ENCODE data around the gene FBXL22.

FBXL22 gene

DNA sequence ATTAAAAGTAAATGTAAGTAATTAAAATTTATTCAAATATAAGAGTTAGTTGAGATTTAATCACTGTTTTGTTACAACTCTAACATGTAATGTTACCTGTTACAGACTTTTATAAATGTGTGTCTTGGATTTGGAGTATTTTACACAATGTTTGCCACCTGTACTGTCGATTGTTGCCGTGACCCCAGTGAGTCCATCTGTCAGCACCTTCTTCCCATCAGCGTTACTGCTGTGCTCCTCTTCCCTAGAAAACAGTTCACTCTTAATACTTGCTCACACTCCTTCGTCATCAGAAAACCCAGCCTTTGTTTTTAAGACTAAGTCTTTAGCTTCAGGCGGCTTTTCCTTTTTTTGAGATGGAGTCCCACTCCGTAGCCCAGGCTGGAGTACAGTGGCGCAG, 40.5 kb upstream of the FBXL22 start:
- TF ChIP-seq, protein P1, sequence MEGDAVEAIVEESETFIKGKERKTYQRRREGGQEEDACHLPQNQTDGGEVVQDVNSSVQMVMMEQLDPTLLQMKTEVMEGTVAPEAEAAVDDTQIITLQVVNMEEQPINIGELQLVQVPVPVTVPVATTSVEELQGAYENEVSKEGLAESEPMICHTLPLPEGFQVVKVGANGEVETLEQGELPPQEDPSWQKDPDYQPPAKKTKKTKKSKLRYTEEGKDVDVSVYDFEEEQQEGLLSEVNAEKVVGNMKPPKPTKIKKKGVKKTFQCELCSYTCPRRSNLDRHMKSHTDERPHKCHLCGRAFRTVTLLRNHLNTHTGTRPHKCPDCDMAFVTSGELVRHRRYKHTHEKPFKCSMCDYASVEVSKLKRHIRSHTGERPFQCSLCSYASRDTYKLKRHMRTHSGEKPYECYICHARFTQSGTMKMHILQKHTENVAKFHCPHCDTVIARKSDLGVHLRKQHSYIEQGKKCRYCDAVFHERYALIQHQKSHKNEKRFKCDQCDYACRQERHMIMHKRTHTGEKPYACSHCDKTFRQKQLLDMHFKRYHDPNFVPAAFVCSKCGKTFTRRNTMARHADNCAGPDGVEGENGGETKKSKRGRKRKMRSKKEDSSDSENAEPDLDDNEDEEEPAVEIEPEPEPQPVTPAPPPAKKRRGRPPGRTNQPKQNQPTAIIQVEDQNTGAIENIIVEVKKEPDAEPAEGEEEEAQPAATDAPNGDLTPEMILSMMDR (IDR thresholded peaks at IDR 0.05; ENCODE audit: insufficient read depth, low read length), result no peak
- no peak for TF ChIP-seq SPI1 (IDR thresholded peaks at IDR 0.05; ENCODE audit: borderline replicate concordance, low read depth)
- TF ChIP-seq, protein P2, sequence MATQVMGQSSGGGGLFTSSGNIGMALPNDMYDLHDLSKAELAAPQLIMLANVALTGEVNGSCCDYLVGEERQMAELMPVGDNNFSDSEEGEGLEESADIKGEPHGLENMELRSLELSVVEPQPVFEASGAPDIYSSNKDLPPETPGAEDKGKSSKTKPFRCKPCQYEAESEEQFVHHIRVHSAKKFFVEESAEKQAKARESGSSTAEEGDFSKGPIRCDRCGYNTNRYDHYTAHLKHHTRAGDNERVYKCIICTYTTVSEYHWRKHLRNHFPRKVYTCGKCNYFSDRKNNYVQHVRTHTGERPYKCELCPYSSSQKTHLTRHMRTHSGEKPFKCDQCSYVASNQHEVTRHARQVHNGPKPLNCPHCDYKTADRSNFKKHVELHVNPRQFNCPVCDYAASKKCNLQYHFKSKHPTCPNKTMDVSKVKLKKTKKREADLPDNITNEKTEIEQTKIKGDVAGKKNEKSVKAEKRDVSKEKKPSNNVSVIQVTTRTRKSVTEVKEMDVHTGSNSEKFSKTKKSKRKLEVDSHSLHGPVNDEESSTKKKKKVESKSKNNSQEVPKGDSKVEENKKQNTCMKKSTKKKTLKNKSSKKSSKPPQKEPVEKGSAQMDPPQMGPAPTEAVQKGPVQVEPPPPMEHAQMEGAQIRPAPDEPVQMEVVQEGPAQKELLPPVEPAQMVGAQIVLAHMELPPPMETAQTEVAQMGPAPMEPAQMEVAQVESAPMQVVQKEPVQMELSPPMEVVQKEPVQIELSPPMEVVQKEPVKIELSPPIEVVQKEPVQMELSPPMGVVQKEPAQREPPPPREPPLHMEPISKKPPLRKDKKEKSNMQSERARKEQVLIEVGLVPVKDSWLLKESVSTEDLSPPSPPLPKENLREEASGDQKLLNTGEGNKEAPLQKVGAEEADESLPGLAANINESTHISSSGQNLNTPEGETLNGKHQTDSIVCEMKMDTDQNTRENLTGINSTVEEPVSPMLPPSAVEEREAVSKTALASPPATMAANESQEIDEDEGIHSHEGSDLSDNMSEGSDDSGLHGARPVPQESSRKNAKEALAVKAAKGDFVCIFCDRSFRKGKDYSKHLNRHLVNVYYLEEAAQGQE (IDR thresholded peaks at IDR 0.05; ENCODE audit: insufficient replicate concordance, low read depth), result no peak
- no peak for TF ChIP-seq POLR2AphosphoS5 (IDR thresholded peaks at IDR 0.05; ENCODE audit: low read depth)
- TF ChIP-seq GABPA (IDR thresholded peaks at IDR 0.05; ENCODE audit: low read depth), result no peak

DNA sequence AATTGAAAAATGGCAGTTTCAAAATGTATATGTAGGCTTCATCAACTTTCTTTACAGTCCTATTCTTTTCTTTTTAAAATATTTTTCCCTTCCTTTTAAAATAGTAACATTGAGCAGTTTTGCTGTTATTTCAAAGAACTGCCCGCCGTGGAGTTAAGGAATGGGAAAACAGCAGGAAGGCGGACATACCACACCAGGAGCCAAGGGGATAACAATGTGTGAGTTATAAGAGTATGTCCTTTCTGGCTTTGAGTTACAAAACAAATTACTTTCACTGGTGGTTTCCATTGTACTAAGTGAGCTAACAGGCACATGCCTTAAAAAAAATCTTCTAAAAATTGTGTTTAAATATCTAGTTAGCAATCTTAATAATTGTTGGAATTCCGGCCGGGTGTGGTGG, 37.4 kb upstream of the FBXL22 start:
- H3K27ac ChIP-seq (replicated peaks), result no peak overlapping the region
- H3K27me3 ChIP-seq (ENCODE audit: insufficient read depth, poor library complexity, severe bottlenecking), result no peaks in the 10 kb centered on the region
- H3K4me3 ChIP-seq (replicated peaks; ENCODE audit: insufficient read depth, low read length), result no peak overlapping the region
- TF ChIP-seq GABPA (IDR thresholded peaks at IDR 0.05; ENCODE audit: low read depth), result no peak
- no peak for TF ChIP-seq POLR2AphosphoS5 (IDR thresholded peaks at IDR 0.05; ENCODE audit: low read depth)
- TF ChIP-seq, protein P2 (IDR thresholded peaks at IDR 0.05; ENCODE audit: insufficient replicate concordance, low read depth), result no peak
- no peak for TF ChIP-seq SPI1 (IDR thresholded peaks at IDR 0.05; ENCODE audit: borderline replicate concordance, low read depth)
- TF ChIP-seq, protein P1 (IDR thresholded peaks at IDR 0.05; ENCODE audit: insufficient read depth, low read length), result no peak
- no peak for DNase-seq (ENCODE audit: low read depth in 1 of 2, low spot score in 1 of 2)

More for the DNA sequence above, 40.5 kb upstream of the FBXL22 start:
- no peak overlapping the region for H3K27ac ChIP-seq (replicated peaks)
- no peaks in the 10 kb centered on the region for H3K27me3 ChIP-seq (ENCODE audit: insufficient read depth, poor library complexity, severe bottlenecking)
- no peak overlapping the region for H3K4me3 ChIP-seq (replicated peaks; ENCODE audit: insufficient read depth, low read length)
- DNase-seq (ENCODE audit: low read depth in 1 of 2, low spot score in 1 of 2), result no peak

DNA sequence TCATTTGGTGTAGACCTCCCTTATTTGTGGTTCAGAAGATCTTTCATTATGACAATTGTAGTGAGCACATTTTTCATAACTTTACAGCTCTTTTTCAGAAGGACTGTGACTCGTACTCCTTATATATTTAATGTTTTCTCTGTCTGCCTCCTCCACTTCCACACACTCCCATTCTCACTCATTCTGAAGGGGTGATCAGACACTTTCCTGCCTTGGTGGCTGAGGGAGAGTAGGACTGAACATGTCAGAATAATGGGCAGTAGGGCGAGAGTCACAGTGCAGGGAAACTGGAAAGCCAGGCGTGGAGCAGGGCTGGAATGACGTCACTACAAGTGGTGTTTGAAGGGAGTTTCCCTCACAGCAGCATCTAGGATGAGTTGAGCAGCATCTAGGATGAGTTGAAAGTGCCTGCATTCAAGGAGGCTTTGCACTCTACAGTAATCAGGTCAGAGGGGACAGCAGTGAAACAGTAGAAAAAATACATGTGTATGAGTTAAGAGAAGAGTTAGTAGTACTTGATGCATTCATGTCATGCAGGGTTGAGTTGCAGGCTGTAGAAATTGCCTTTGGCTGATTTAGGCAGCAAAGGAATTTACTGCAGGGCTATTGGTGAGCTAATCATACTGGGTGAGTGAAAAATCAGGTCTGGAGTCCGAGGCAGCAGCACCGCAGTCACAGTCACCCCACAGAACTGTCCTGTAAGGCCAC, 36.3 kb upstream of the FBXL22 start:
- no peak for DNase-seq (ENCODE audit: low read depth in 1 of 2, low spot score in 1 of 2)
- Histone ChIP-seq H3K27ac (replicated peaks) (no peak overlapping the region), H3K27me3 (ENCODE audit: insufficient read depth, poor library complexity, severe bottlenecking) (no peaks in the 10 kb centered on the region), H3K4me3 (replicated peaks; ENCODE audit: insufficient read depth, low read length) (no peak overlapping the region)
- TF ChIP-seq SPI1 (IDR thresholded peaks at IDR 0.05; ENCODE audit: borderline replicate concordance, low read depth) (no peak), POLR2AphosphoS5 (IDR thresholded peaks at IDR 0.05; ENCODE audit: low read depth) (no peak), GABPA (IDR thresholded peaks at IDR 0.05; ENCODE audit: low read depth) (no peak)
- TF ChIP-seq, protein P1 (IDR thresholded peaks at IDR 0.05; ENCODE audit: insufficient read depth, low read length), result no peak
